Stimulated activated CD8-positive, alpha-beta memory T cell treated with anti-CD3 and anti-CD28 coated beads, Interleukin-15, amount 100 ng/mL, for 24 hours (primary cell): ENCODE data around the gene TBC1D22A.
"Not testable (repeated sequence)": the region's sequence is repeated elsewhere in the genome, so short reads cannot be mapped to it uniquely, and the experiment has no call there.

Experiments
- DNase-seq: peaks from one replicate; pipeline ENCODE4 v3.0.0-alpha.2; 2020; ENCODE audit warnings: low read depth

Gene TBC1D22A

GRCh38 chr22:46774253-46774979, 12.0 kb downstream of the TBC1D22A start:
- DNase-seq = no peak

DNA sequence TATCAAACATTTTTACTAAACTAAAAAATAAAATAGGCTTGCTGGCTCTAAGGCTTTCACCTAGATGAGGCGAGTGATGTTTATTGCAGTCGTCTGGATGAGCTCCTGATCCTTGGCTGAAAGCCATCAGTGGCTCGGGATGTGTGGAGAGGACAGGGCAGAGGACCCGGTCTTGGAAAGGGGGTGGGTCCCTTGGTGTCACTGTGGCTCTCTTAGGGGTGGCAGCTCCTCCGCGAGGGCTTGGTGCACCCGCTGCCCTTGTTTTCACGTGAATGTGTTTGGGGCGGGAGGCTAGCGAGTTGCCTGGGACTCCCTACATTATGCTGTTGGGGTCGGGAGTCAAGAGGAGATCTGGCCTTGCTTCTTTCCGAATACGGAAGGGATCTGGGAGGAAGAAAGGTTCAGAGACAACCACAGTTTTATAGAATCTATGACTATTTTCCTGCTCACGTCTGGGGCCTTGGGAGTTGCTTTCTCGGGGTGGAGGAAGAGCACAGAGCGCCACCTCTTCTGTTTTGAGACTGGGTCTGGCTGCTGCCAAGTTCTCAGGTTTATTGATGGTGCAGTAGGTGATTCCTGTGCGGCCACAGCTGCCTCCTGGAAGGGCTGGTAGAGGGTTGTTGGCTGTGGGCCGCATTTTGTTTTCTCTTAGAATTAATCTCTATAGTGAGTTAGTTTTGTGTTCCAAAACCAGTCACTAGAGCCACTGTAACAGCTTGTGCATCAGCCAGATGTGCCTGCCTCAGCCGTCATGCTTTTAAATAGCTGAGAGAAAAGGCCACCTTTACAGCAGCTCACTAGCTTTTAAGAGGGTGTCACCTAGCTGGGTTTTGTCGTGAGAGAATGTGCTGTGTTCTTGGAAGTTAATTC, 12.8 kb downstream of the TBC1D22A start:
- DNase-seq = no peak

DNA sequence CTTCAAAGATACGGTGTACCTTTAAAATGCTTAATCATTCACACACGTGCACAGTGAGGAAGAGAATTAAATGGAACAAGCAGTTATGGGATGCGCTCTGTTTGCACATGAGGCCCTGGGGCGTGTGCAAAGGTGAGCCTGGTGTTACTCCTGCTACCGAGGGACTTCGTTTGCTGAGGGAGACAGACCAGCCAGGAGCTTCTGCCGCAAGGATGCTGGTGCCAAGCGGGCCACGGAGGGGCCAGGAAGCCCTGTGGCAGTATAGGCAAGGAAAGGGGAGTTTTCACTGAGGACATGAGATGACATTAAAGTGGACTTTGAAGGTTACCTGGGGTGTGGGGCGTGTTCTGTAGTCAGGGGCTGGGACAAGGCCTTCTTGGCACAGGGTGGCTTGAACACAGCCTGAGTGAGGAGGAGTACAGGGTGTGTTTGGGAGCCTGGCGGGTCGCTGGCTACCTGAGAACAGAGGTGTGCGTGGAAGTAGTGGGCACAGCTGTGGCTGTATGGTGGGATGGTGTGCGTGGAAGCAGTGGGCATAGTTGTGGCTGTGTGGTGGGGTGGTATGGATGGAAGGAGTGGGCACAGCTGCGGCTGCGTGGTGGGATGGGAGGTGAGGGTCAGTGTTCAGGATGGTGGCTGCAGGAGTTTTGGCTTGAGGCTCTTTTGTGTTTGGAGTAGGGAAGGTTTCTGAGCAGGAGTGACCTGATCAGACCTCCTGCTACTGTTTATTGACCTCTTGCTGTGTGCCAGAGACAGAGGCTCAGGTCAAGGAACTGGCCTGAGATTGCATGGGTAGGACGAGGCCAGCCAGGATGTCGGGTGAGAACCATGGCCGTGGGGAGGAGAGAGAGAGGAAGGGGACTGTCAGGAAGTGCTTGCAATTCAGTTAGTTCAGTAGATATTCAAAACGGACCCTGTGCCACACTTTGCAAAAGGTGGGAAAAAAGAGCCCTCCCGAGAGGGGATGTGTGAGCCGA, 13.7 kb downstream of the TBC1D22A start:
- DNase-seq = no peak

DNA sequence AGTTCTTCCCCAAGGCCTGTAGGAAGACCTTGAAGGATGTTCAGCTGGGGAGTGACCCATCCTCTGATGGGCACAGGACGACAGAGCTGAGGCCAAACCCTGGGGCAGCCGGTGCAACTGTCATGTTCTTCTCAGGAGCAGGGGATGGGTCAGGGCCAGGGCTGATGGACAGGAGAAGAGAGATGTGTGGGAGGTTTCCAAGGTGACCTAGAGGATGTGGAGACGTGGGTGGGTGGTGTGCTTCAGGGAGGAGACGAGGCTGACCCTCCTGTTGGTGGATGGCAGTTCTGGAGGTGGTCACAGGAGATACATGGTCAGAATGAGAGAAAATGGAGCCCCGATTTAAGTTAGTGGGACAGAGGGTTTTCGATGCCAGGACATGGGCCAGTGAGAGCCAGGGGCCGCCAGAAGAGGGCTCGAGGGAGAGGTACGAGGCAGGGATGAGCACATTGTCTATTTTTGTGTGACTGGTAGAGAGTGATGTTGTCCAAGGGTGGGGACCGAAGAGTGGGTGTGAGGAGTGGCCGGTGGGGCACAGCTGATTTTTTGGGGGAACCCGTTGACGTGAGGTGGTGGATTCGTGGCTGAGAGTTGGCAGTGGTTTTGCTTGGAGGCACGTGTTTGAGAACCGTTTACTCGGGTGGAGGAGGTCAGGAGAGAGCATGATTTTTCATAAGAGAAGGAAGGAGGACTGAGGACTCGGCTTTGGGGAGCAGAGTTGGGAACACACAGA, 14.6 kb downstream of the TBC1D22A start:
- no peak for DNase-seq

- no peak for DNase-seq
These were observed 15.1 kb downstream of the TBC1D22A start for GRCh38 chr22:46777609-46777970.

- no peak for DNase-seq
These were observed 16.6 kb downstream of the TBC1D22A start for GRCh38 chr22:46779023-46779422.

- DNase-seq = no peak
These were observed 17.2 kb downstream of the TBC1D22A start for GRCh38 chr22:46779651-46780050.

DNA sequence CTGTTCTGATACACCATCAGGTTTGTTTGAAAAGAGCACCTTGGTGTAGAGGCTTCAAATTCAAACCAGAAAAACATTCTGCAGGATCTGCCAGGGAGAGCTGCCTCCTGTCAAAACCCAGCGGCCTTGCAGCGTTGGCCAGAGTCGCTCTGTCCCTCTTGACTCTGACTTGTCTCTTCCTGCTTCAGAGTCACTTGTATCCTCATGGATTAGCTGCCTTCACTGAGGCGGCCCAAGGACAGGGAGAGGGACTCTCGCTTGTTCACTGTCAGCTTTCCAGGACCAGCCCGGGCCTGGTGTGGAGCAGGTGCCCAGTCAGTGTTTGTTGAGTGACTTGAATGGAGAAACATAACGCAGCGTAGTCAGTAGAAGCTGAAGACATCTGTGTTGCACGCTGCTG, 18.0 kb downstream of the TBC1D22A start:
- no peak for DNase-seq

DNA sequence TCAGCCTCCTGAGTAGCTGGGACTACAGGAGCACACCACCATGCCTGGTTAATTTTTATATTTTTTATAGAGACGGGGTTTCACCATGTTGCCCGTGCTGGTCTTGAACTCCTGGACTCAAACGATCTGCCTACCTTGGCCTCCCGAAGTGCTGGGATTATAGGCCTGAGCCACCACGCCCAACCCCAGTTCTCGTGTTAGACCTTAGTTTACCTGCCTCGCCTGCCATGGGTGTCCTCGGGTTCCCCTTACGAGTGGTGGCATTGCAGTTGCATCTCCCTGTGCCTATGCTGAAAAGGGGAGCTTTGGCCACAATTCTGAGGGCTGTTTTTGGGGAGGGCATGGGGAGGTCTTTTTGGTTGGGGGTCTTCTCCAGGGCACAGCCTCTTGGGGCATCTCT, 18.8 kb downstream of the TBC1D22A start:
- DNase-seq = no peak

- not testable (repeated sequence) for DNase-seq
These were observed 19.8 kb downstream of the TBC1D22A start for GRCh38 chr22:46782200-46782599.

DNA sequence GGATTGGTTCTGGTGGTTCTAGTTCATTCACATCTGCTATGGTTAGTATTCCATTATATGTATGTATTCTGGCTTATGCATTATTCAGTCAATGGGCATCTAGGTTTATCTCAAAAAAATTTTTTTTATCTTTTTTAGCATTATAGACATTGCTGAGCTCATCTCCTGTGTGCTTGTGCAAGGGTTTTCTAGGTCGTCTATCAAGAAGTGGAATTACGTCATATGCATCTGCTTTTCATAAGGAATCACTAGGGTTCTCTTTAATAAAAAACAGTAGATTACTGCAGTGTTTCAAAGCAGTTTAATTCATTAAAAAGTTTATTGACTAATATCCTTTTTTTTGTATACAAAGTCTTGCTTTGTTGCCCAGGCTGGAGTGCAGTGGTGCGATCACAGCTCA, 21.3 kb downstream of the TBC1D22A start:
- no peak for DNase-seq

DNA sequence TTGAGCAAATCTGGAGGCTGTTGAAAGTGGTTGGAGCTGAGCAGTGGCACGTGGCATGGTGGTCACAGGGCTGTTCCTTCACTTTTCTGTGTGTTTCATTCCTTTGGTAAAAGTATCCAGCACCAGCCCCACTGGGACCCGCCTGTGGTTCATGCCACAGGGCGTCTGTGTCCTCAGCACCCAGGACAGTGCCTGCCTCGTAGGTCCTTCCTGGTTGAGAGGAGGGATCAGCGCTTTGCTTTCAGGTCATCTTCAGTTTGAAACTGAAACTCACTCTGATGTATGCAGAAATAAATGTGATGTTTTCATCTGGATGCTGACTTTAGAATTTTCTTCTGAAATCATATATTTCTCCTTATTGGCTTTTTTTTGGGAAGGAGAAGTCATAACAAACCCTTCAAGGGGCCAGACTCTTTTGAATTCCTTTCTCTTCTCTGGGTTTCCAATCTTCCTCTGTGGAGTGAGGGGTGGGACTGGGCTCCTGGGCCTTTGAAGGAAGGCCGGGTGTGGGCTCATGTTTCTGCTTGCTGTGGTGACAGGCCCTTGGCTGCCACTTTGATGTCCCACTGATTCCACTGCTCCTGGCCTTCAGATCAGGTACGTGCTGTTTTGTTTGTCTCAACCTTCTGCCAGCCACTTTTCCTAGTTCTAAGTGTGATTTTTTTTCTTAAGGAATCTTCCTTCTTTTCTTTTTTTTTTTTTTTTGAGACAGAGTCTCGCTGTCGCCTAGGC, 26.2 kb downstream of the TBC1D22A start:
- DNase-seq = no peak

GRCh38 chr22:46789992-46790391, 27.5 kb downstream of the TBC1D22A start:
- no peak for DNase-seq

GRCh38 chr22:46791201-46791731, 28.8 kb downstream of the TBC1D22A start:
- peak; percentile 47 for DNase-seq

GRCh38 chr22:46792061-46792796, 29.8 kb downstream of the TBC1D22A start:
- DNase-seq = no peak

DNA sequence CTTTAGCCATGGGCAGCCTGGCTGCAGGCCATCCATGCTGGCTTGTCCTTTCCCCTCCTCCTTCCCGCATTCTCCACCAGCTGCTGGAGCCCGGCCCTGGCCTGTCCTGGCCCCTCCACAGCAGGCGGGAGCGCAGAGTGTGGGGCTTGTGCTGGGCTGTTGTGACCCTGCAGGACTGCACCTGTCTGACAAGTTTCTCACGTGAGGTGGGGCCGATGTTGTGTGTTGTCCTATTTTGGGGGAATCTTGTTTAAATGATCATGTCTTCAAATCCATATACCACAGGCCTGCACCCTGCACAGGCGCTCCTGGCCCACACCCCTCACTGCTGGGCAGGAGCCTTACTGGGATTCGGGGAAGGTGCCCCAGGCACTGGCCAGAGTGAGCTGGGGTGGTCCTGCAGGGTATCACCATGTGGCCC, 30.4 kb downstream of the TBC1D22A start:
- DNase-seq = no peak

DNA sequence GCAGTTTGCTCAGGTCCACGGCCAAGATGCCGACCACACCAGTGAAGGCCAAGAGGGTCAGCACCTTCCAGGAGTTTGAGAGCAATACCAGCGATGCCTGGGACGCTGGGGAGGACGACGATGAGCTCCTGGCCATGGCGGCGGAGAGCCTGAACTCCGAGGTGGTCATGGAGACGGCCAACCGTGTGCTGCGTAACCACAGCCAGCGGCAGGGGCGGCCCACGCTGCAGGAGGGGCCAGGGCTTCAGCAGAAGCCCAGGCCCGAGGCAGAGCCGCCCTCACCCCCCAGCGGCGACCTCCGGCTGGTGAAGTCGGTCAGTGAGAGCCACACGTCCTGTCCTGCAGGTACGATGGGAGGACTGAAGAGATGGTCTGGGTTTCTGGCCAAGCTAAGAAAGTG, 31.0 kb downstream of the TBC1D22A start:
- DNase-seq = no peak

- DNase-seq = no peak
These were observed 31.6 kb downstream of the TBC1D22A start for GRCh38 chr22:46794067-46794466.

GRCh38 chr22:46794491-46794890, 32.0 kb downstream of the TBC1D22A start:
- DNase-seq = no peak

DNA sequence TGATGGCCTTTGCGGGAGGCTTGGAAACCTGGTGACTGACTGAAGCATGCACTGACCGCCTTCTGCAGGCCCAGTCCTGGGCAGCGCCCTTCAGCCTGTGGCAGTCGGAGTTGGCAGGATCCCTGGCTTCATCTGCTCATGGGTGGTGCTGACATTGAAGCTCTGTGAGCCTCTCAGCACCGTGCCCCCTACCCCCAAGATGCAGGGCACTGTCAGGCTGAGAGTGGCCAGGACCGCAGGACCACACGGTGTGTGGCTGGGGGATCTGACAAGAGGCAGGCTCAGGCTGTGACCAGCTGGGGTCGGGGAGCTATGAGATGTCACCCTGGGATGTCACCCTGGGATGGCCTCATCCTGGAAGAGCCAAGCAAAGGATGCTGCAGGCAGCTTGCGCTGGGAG, 32.7 kb downstream of the TBC1D22A start:
- DNase-seq = no peak
